ENCODE results near the gene FRRS1L. TPM values are rescaled to one million over a fixed set of nuclear protein-coding genes. Genes with fewer than 3 reads are reported as not detected.

The FRRS1L gene
- total and polyA plus RNA-seq, 2 of the 4 experiments (the other 2 are of a cell fraction): under 0.01 to 0.05 TPM

- Histone ChIP-seq H3K4me1 (ENCODE audit: control insufficient read depth, insufficient read depth, low read length) (no peaks in the 10 kb centered on the region; the same call in 1 of the 2 replicates), H3K4me2 (ENCODE audit: low read depth, low read length) (no peak overlapping the region), H2AK9ac (replicated peaks; ENCODE audit: low read depth, low read length, poor library complexity) (no peak overlapping the region), H2AK5ac (ENCODE audit: low read depth, low read length) (no peak overlapping the region), H4K91ac (ENCODE audit: insufficient read depth, low read depth, low read length) (no peak overlapping the region), H2BK15ac (ENCODE audit: low read depth, low read length) (no peak overlapping the region), H2AFZ (replicated peaks; ENCODE audit: low read length, poor library complexity) (no peak overlapping the region), H2BK120ac (ENCODE audit: low read depth, low read length) (no peak overlapping the region), H4K5ac (ENCODE audit: low read depth, low read length) (no peak overlapping the region), H3K18ac (ENCODE audit: low read depth, low read length) (no peak overlapping the region), H3K4ac (ENCODE audit: low read depth, low read length) (no peak overlapping the region), H2BK20ac (ENCODE audit: low read depth, low read length) (no peak overlapping the region), H4K8ac (ENCODE audit: low read depth in 2 of 2, low read length in 2 of 2) (no peak overlapping the region), H3K27ac (ENCODE audit: insufficient read depth, low read length) (no peak overlapping the region), H3K9me3 (ENCODE audit: control insufficient read depth, insufficient read depth, low read length) (no peaks in the 10 kb centered on the region), H3K4me3 (ENCODE audit: insufficient read depth, low read depth, low read length) (no peak overlapping the region), H3K9me1 (ENCODE audit: insufficient read depth, low read length) (no peaks in the 10 kb centered on the region), H3K27me3 (ENCODE audit: control insufficient read depth, insufficient read depth, low read length) (no peaks in the 10 kb centered on the region), H4K20me1 (ENCODE audit: insufficient read depth, low read length) (no peaks in the 10 kb centered on the region), H3K23ac (ENCODE audit: low read depth, low read length) (no peak overlapping the region), H3K56ac (ENCODE audit: extremely low read depth, insufficient read depth, low read length) (no peak overlapping the region), H3K14ac (replicated peaks; ENCODE audit: low read depth, low read length) (no peak overlapping the region), H3K36me3 (ENCODE audit: control insufficient read depth, insufficient read depth, low read length) (peaks cover 14% of the 10 kb centered on the region), H3K79me1 (ENCODE audit: low read depth in 1 of 2, low read length in 2 of 2) (peaks cover 14 to 43% of the 10 kb centered on the region in 2 experiments), H3K9ac (ENCODE audit: low read depth, low read length) (no peak overlapping the region), H2BK5ac (ENCODE audit: low read depth, low read length, poor library complexity, severe bottlenecking) (no peak overlapping the region)
- in situ Hi-C loops (cut with MboI; ENCODE audit: low sequenced_read_pairs): no loop called here
- WGBS, 2 experiments (ENCODE audit: extremely low coverage in 2 of 2, insufficient read length in 1 of 2): no CpG with 5 or more reads among the region's 7 CpGs
- intact Hi-C loops (cut with micrococcal nuclease): no loop called here
- BruUV-seq (replicated peaks): no TSS peak
- dilution Hi-C loops (cut with HindIII; ENCODE audit: low sequenced_read_pairs, unreplicated experiment): no loop called here
- ChIA-PET POLR2A (ENCODE audit: unreplicated experiment) (interaction anchor here (0.7 kb wide), 1 partner anchor 103 kb away, joined by 7 read pairs; no protein-coding TSS in a partner anchor), CTCF (no interaction called here)
- no peak for DNase-seq
- TF ChIP-seq SMC3 (IDR thresholded peaks at IDR 0.05; ENCODE audit: low read depth, low read length) (no peak), BHLHE40 (IDR thresholded peaks at IDR 0.05; ENCODE audit: low read depth, low read length) (no peak), CEBPB (IDR thresholded peaks at IDR 0.05; ENCODE audit: low read depth, low read length) (no peak), RAD21 (IDR thresholded peaks at IDR 0.05; ENCODE audit: low read length) (no peak), FOS (IDR thresholded peaks at IDR 0.05; ENCODE audit: low read depth, low read length) (no peak), MAFK (IDR thresholded peaks at IDR 0.05; ENCODE audit: low read depth, low read length) (no peak), NFE2L2 (IDR thresholded peaks at IDR 0.05; ENCODE audit: low read depth, low read length) (no peak), MAZ (IDR thresholded peaks at IDR 0.05; ENCODE audit: borderline replicate concordance, low read depth, low read length) (no peak), CHD1 (IDR thresholded peaks at IDR 0.05; ENCODE audit: low read depth, low read length) (no peak), POLR2A (IDR thresholded peaks at IDR 0.05; ENCODE audit: low read depth, low read length) (no peak), RFX5 (IDR thresholded peaks at IDR 0.05; ENCODE audit: low read depth, low read length) (no peak), CTCF (conservative IDR thresholded peaks at IDR 0.05; ENCODE audit: low read depth, low read length) (no peak), MXI1 (IDR thresholded peaks at IDR 0.05; ENCODE audit: borderline replicate concordance, low read depth, low read length) (no peak), RCOR1 (IDR thresholded peaks at IDR 0.05; ENCODE audit: insufficient replicate concordance, low read length) (no peak)
- TF ChIP-seq, protein P1, sequence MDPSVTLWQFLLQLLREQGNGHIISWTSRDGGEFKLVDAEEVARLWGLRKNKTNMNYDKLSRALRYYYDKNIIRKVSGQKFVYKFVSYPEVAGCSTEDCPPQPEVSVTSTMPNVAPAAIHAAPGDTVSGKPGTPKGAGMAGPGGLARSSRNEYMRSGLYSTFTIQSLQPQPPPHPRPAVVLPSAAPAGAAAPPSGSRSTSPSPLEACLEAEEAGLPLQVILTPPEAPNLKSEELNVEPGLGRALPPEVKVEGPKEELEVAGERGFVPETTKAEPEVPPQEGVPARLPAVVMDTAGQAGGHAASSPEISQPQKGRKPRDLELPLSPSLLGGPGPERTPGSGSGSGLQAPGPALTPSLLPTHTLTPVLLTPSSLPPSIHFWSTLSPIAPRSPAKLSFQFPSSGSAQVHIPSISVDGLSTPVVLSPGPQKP (IDR thresholded peaks at IDR 0.05; ENCODE audit: borderline replicate concordance, low read depth, low read length): no peak
- TF ChIP-seq, protein P2, sequence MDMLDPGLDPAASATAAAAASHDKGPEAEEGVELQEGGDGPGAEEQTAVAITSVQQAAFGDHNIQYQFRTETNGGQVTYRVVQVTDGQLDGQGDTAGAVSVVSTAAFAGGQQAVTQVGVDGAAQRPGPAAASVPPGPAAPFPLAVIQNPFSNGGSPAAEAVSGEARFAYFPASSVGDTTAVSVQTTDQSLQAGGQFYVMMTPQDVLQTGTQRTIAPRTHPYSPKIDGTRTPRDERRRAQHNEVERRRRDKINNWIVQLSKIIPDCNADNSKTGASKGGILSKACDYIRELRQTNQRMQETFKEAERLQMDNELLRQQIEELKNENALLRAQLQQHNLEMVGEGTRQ (IDR thresholded peaks at IDR 0.05; ENCODE audit: low read depth, low read length): no peak
- no peak for ATAC-seq (ENCODE audit: low read depth)
Observed at GRCh38 chr9:109083141-109083540, 83.9 kb downstream of the FRRS1L start.

All from IMR-90 (cell line).